Measurements from ENCODE around the gene RASSF7. TPM values are rescaled to one million over a fixed set of nuclear protein-coding genes. Genes with fewer than 3 reads are reported as not detected.

The RASSF7 gene
- total and polyA plus RNA-seq, 2 of the 8 experiments (the other 6 are each of a cell fraction or from before 2014, with no cell fraction given): 22.3 to 43.9 TPM

DNA sequence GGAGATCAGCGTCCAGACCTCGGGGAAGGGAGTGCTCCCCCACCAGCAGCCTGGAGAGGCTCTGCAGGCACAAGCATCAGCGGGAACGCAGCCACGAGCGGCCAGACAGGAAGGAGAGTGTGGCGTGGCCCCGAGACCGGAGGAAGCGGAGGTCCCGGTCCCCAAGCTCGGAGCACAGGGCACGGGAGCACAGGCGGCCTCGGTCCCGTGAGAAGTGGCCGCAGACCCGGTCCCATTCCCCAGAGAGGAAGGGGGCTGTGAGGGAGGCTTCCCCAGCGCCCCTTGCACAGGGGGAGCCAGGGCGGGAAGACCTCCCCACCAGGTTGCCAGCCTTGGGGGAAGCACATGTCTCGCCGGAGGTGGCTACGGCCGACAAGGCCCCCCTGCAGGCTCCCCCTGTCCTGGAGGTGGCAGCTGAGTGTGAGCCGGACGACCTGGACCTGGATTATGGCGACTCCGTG lies 48.1 kb downstream of the RASSF7 start (continued):
- TF ChIP-seq, protein P1, sequence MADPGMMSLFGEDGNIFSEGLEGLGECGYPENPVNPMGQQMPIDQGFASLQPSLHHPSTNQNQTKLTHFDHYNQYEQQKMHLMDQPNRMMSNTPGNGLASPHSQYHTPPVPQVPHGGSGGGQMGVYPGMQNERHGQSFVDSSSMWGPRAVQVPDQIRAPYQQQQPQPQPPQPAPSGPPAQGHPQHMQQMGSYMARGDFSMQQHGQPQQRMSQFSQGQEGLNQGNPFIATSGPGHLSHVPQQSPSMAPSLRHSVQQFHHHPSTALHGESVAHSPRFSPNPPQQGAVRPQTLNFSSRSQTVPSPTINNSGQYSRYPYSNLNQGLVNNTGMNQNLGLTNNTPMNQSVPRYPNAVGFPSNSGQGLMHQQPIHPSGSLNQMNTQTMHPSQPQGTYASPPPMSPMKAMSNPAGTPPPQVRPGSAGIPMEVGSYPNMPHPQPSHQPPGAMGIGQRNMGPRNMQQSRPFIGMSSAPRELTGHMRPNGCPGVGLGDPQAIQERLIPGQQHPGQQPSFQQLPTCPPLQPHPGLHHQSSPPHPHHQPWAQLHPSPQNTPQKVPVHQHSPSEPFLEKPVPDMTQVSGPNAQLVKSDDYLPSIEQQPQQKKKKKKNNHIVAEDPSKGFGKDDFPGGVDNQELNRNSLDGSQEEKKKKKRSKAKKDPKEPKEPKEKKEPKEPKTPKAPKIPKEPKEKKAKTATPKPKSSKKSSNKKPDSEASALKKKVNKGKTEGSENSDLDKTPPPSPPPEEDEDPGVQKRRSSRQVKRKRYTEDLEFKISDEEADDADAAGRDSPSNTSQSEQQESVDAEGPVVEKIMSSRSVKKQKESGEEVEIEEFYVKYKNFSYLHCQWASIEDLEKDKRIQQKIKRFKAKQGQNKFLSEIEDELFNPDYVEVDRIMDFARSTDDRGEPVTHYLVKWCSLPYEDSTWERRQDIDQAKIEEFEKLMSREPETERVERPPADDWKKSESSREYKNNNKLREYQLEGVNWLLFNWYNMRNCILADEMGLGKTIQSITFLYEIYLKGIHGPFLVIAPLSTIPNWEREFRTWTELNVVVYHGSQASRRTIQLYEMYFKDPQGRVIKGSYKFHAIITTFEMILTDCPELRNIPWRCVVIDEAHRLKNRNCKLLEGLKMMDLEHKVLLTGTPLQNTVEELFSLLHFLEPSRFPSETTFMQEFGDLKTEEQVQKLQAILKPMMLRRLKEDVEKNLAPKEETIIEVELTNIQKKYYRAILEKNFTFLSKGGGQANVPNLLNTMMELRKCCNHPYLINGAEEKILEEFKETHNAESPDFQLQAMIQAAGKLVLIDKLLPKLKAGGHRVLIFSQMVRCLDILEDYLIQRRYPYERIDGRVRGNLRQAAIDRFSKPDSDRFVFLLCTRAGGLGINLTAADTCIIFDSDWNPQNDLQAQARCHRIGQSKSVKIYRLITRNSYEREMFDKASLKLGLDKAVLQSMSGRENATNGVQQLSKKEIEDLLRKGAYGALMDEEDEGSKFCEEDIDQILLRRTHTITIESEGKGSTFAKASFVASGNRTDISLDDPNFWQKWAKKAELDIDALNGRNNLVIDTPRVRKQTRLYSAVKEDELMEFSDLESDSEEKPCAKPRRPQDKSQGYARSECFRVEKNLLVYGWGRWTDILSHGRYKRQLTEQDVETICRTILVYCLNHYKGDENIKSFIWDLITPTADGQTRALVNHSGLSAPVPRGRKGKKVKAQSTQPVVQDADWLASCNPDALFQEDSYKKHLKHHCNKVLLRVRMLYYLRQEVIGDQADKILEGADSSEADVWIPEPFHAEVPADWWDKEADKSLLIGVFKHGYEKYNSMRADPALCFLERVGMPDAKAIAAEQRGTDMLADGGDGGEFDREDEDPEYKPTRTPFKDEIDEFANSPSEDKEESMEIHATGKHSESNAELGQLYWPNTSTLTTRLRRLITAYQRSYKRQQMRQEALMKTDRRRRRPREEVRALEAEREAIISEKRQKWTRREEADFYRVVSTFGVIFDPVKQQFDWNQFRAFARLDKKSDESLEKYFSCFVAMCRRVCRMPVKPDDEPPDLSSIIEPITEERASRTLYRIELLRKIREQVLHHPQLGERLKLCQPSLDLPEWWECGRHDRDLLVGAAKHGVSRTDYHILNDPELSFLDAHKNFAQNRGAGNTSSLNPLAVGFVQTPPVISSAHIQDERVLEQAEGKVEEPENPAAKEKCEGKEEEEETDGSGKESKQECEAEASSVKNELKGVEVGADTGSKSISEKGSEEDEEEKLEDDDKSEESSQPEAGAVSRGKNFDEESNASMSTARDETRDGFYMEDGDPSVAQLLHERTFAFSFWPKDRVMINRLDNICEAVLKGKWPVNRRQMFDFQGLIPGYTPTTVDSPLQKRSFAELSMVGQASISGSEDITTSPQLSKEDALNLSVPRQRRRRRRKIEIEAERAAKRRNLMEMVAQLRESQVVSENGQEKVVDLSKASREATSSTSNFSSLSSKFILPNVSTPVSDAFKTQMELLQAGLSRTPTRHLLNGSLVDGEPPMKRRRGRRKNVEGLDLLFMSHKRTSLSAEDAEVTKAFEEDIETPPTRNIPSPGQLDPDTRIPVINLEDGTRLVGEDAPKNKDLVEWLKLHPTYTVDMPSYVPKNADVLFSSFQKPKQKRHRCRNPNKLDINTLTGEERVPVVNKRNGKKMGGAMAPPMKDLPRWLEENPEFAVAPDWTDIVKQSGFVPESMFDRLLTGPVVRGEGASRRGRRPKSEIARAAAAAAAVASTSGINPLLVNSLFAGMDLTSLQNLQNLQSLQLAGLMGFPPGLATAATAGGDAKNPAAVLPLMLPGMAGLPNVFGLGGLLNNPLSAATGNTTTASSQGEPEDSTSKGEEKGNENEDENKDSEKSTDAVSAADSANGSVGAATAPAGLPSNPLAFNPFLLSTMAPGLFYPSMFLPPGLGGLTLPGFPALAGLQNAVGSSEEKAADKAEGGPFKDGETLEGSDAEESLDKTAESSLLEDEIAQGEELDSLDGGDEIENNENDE (IDR thresholded peaks at IDR 0.05; ENCODE audit: insufficient replicate concordance, low read length): no peak
